KMS-11 (cell line): ENCODE measurements around the gene INSYN2A.
A peak's percentile ranks its signal among the peaks of the same experiment; 100 is the strongest.

Experiments
- H2AFZ ChIP-seq: fragments of 200-600 bp; sonication (generic); 2 replicates; pipeline ENCODE4 v1.6.1; 2016; ENCODE audit warnings: antibody characterized with exemption, mixed run types, low read depth
- H3K27ac ChIP-seq: fragments of 200-600 bp; sonication (generic); 2 replicates; pipeline ENCODE4 v1.6.1; 2016; ENCODE audit warnings: mild to moderate bottlenecking, mixed run types
- H3K27me3 ChIP-seq: fragments of 200-600 bp; sonication (generic); 2 replicates; pipeline ENCODE4 v1.6.1; 2017; ENCODE audit warnings: mild to moderate bottlenecking, low read depth, mixed run types, moderate library complexity; ENCODE audit not compliant: insufficient read depth
- H3K36me3 ChIP-seq: fragments of 200-600 bp; sonication (generic); 2 replicates; pipeline ENCODE4 v1.6.1; 2017; ENCODE audit warnings: mild to moderate bottlenecking, mixed run types; ENCODE audit not compliant: insufficient read depth
- H3K4me1 ChIP-seq: fragments of 200-600 bp; sonication (generic); 2 replicates; pipeline ENCODE4 v1.6.1; 2016; ENCODE audit warnings: mild to moderate bottlenecking, low read depth, mixed run types; ENCODE audit not compliant: poor library complexity, severe bottlenecking
- H3K4me2 ChIP-seq: fragments of 200-600 bp; sonication (generic); 2 replicates; pipeline ENCODE4 v1.7.0; 2016; ENCODE audit warnings: mild to moderate bottlenecking, mixed run types
- H3K4me3 ChIP-seq: fragments of 200-600 bp; sonication (generic); IDR thresholded peaks from 2 replicates; pipeline ENCODE4 v1.6.1; 2017; ENCODE audit warnings: low read depth, low read length, mixed read lengths; ENCODE audit not compliant: insufficient read depth
- H3K79me2 ChIP-seq: fragments of 200-600 bp; sonication (generic); 2 replicates; pipeline ENCODE4 v1.6.1; 2016; ENCODE audit warnings: low read depth, mixed run types; ENCODE audit not compliant: insufficient read depth
- H3K9ac ChIP-seq: fragments of 200-600 bp; sonication (generic); 2 replicates; pipeline ENCODE4 v1.6.1; 2016; ENCODE audit warnings: mild to moderate bottlenecking, mixed run types
- H4K20me1 ChIP-seq: fragments of 200-600 bp; sonication (generic); 2 replicates; pipeline ENCODE4 v1.6.1; 2016; ENCODE audit warnings: mild to moderate bottlenecking, mixed run types; ENCODE audit not compliant: insufficient read depth
- TF ChIP-seq, protein P1 (sequence below): fragments of 200-600 bp; sonication (generic); conservative IDR thresholded peaks from 2 replicates; pipeline ENCODE4 v1.6.1; 2017; ENCODE audit warnings: low read depth, mild to moderate bottlenecking, antibody characterized with exemption, low read length, moderate library complexity, mixed read lengths

INSYN2A gene, protein sequence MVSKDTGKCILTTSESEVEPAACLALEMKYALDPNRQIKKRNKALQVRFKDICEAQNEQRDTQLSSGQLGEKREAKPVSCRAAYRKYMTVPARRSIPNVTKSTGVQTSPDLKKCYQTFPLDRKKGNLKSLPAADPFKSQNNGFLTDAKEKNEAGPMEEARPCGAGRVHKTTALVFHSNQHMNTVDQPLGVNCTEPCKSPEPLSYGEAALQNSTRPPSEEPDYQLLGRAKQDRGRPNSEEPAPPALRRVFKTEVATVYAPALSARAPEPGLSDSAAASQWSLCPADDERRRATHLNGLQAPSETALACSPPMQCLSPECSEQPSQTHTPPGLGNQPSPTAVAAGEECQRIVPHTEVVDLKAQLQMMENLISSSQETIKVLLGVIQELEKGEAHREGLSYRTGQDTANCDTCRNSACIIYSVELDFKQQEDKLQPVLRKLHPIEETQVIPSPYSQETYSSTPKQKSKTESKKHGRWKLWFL

DNA sequence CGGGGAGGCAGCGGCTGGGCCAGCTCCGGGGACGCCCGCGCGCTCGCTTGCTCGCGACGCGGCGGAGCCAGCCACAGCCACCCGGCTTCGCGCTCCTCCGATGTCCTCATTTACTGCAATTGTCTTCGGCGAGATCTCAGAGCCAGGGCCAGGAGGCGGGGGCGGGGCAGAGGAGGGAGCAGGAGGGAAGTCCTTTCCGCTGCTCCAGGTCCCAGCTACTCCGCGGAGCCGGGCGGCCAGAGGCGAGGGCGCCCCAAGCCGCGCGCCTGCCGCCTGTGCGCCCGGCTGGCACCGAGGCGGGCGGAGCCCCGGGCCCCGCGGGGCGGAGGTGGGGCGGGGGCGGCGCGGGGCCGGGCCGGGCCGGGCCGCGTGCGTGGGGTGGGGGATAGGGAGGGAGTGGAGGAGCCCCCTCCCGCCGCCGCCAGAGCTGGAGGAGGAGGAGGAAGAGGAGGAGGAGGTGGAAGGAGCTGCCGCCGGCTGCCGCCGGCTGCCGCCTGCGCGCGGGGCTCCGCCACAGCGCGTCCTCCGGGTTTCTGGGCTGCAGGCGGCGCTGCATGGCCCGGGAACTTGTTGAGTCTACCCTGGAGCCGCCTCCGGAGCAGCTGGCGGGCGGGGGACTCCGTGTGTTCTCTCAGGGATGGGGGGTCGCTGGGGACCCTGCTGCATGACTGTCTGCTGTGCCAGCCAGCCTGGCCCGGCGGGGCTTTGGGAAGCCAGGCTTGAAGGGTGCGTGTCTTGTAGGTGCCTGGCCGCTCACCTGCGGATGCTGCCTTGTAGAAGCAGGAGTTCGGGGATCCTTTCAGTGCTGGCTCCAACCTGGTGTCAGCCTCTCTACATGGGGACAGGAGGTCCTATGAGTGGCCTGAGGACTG, at the start of gene INSYN2A:
TSS of gene INSYN2A (minus strand) at position 310 of the 872 bp plus-strand sequence. CDS start 20,196 bp downstream, outside the sequence.
- H4K20me1 ChIP-seq: no peaks in the 10 kb centered on the region
- no peak within 1 kb of the TSS for H2AFZ ChIP-seq
- no peaks in the 10 kb centered on the region for H3K79me2 ChIP-seq
- H3K4me1 ChIP-seq: no peaks in the 10 kb centered on the region
- H3K9ac ChIP-seq: no peak within 1 kb of the TSS
- no peak within 1 kb of the TSS for H3K27ac ChIP-seq
- TF ChIP-seq, protein P1, sequence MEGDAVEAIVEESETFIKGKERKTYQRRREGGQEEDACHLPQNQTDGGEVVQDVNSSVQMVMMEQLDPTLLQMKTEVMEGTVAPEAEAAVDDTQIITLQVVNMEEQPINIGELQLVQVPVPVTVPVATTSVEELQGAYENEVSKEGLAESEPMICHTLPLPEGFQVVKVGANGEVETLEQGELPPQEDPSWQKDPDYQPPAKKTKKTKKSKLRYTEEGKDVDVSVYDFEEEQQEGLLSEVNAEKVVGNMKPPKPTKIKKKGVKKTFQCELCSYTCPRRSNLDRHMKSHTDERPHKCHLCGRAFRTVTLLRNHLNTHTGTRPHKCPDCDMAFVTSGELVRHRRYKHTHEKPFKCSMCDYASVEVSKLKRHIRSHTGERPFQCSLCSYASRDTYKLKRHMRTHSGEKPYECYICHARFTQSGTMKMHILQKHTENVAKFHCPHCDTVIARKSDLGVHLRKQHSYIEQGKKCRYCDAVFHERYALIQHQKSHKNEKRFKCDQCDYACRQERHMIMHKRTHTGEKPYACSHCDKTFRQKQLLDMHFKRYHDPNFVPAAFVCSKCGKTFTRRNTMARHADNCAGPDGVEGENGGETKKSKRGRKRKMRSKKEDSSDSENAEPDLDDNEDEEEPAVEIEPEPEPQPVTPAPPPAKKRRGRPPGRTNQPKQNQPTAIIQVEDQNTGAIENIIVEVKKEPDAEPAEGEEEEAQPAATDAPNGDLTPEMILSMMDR: no peak
- H3K27me3 ChIP-seq: no peaks in the 10 kb centered on the region
- no peak within 1 kb of the TSS for H3K4me2 ChIP-seq
- no peak within 1 kb of the TSS for H3K4me3 ChIP-seq
- H3K36me3 ChIP-seq: no peaks in the 10 kb centered on the region

DNA sequence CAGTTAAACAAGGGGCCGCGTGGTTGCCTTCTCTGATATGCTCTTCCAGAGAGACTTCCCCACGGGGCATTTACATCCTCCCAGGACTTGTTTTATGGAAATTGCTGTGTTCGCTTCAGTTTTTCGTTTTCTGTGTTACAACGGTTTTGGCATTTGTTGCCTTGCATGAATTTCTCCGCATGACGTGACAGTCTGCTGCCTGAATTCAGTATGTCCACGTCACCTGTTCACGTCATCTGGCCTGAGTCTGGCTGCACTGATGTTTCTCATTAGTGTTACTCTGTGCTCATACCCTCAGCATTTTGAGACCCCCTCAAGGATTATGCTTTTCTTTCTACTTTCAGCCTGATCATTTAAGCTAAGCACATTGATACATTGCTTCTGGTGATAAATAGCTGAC, 49.1 kb upstream of the INSYN2A start:
- Histone ChIP-seq H3K9ac (no peak overlapping the region), H3K36me3 (no peaks in the 10 kb centered on the region), H2AFZ (no peak overlapping the region), H3K4me2 (no peak overlapping the region), H4K20me1 (no peaks in the 10 kb centered on the region), H3K27ac (no peak overlapping the region), H3K4me3 (no peak overlapping the region), H3K79me2 (no peaks in the 10 kb centered on the region), H3K4me1 (no peaks in the 10 kb centered on the region), H3K27me3 (no peaks in the 10 kb centered on the region)
- TF ChIP-seq, protein P1: no peak

DNA sequence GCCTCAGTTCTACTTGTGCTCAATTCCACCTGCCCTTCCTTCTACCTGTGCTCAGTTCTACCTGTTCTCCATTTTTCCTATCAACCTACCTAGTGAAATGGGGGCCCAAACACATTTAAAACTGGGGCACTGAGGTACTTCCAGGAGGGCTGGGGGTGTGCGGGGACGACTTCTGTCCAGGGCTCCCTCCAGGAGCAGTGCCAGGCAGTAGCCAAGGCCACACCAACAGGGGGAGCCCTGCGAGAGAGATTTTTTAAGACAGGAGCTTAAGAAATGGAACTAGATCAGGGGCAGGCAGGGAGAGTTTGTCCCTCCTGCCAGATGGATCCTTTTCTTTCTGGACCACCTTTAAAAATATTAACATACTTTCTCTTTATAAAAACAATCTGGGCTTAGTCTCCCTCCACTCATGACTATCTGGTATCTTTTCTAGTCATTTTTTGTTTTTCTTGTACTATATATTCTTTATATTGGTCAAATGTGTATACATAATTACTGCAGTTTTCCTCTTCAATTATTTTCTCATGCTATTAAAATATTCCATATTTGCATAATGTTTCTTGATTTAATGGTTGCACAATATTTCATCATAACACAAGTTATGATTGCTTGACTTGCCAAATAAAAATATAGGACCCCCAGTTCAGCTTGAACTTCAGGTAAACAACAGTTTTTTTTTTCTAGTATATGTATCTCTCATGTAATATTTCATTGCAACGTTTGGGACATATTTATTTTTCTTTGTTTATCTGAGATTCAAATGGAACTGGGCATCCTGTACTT, 47.3 kb upstream of the INSYN2A start:
- Histone ChIP-seq H3K79me2 (no peaks in the 10 kb centered on the region), H3K36me3 (no peaks in the 10 kb centered on the region), H4K20me1 (no peaks in the 10 kb centered on the region), H3K4me3 (no peak overlapping the region), H3K4me1 (no peaks in the 10 kb centered on the region), H2AFZ (no peak overlapping the region), H3K4me2 (no peak overlapping the region), H3K27ac (no peak overlapping the region), H3K27me3 (no peaks in the 10 kb centered on the region), H3K9ac (no peak overlapping the region)
- TF ChIP-seq, protein P1: 0 out of 2 replicates have a peak, but pooled peaks have one; percentile 18

DNA sequence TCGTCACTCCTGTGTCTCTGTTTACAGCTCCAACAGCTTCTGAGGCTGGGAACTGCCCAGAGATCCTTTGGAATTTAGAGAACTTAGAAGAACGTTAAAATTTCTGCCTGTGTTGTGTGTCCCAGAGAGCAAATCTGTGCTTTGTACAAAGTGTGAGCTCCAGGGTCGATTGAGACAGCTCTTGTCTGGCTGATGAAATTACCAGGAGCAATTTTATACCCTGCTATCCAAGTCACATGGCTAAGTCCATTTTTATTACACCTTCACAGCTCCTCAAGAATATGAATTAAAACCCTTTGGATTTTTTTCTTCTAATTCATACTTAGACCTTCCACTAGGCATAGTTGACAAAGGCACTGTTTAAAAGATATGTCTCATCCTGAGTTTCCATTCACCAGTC, 46.5 kb upstream of the INSYN2A start:
- H3K27me3 ChIP-seq: no peaks in the 10 kb centered on the region
- H3K36me3 ChIP-seq: no peaks in the 10 kb centered on the region
- no peak overlapping the region for H3K4me2 ChIP-seq
- H3K4me3 ChIP-seq: no peak overlapping the region
- no peak overlapping the region for H3K27ac ChIP-seq
- no peaks in the 10 kb centered on the region for H3K79me2 ChIP-seq
- H3K4me1 ChIP-seq: no peaks in the 10 kb centered on the region
- H3K9ac ChIP-seq: no peak overlapping the region
- no peak overlapping the region for H2AFZ ChIP-seq
- H4K20me1 ChIP-seq: no peaks in the 10 kb centered on the region
- TF ChIP-seq, protein P1: no peak
